Stimulated activated CD4-positive, alpha-beta T cell treated with anti-CD3 and anti-CD28 coated beads, TNF-alpha, amount 100 ng/mL, for 4 hours (primary cell): Measurements from ENCODE around the gene TSC22D1.
A peak's percentile ranks its signal among the peaks of the same experiment; 100 is the strongest.
"Not testable (repeated sequence)": the region's sequence is repeated elsewhere in the genome, so short reads cannot be mapped to it uniquely, and the experiment has no call there.

ENCODE experiments used
- DNase-seq, 3 experiments: peaks; one replicate each; pipeline ENCODE4 v3.0.0-alpha.2; 2020; ENCODE audit warnings: low read depth in 3 of 3

Gene TSC22D1

GRCh38 chr13:44575741-44576350 is at the start of gene TSC22D1:
Gene TSC22D1, minus strand, starts transcription at chr13:44576330. Its CDS starts 256 bp downstream, at chr13:44576074.
- DNase-seq = peak; percentile 40 to 59 (median 57)

GRCh38 chr13:44622708-44623107 is 46.6 kb upstream of the TSC22D1 start:
- DNase-seq = no peak

GRCh38 chr13:44622261-44622660 is 46.1 kb upstream of the TSC22D1 start:
- DNase-seq = no peak

DNA sequence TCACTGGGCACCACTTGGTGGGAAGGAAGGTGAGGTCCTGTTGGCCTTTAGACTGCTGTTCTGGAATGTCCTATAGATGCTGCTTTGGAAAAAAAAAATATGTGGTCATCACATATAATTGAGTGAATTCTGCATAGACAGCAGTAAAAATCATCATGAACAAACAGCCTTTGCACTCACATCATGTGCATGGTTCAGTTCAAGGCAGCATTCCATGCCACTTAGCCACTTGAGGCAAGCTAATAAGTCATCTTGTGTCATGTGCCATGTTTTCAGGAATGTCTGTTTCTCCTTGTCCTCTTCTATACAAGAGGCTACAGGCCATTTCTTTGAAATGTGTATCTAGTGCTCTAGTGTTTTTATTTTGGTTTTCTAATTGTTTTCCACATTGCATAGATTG is 43.9 kb upstream of the TSC22D1 start:
- DNase-seq = no peak

GRCh38 chr13:44619651-44620050 is 43.5 kb upstream of the TSC22D1 start:
- no peak for DNase-seq

DNA sequence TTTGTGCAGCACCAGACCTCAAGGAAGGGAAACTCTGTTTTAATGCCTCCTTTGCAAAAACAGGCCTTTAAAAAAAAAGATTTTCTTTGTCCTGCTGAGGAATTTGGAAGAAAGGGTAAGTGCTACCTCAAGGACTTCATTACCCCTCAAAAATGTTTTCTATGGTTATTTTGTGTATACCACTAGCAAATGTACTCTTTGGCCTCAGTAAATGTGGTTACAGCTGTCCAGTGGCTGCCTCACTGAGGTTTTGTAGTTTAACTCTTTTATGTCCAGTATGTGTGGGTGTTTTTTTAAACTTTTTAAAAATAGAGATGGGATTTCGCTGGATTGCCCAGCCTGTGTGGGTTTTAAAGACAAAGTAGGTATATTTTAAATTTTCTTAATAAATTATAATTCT is 42.2 kb upstream of the TSC22D1 start:
- DNase-seq = no peak

GRCh38 chr13:44617648-44618047 is 41.5 kb upstream of the TSC22D1 start:
- no peak for DNase-seq

DNA sequence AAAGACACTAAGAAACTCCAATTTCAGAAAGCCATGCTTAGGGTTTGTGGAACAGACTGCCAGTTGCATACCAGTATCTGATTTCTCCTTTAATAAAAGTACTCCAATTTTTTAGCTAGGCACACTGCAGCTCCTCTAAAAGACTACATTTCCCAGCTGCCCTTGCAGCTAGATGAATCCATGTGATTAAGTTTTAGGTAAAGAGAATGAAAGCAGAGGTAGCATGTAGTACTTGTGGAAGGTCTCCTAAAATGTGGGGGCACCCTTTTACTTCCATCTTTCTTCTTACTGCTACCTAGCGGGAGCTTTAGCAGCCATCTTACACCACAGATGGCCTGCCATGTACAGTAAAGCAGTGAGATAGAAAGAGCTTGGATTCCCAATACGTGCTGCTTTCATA is 33.0 kb upstream of the TSC22D1 start:
- DNase-seq = no peak

GRCh38 chr13:44605721-44606120 is 29.6 kb upstream of the TSC22D1 start:
- DNase-seq = no peak

- no peak for DNase-seq
Observed at GRCh38 chr13:44605275-44605674, 29.1 kb upstream of the TSC22D1 start.

DNA sequence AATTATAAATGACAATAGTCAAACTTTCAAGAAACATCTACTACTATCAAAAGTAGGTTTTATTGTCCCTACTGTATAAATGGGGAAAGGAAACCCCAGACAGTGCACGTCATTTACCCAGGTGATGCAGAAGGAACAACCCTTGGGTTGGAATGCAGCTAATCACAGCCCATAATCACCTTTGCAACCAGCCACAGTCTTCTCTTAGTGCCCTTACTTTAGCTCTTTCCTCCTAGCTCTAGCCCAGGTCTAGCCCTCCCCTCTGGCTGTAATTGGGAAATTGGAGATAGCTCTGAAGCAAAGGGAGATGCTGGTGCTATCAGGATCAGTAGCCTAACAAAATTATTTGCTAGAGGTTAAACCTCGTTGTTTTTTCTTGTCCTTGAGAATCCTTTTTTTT is 25.5 kb upstream of the TSC22D1 start:
- DNase-seq = no peak

GRCh38 chr13:44593861-44594592 is 17.9 kb upstream of the TSC22D1 start:
- not testable (repeated sequence) for DNase-seq

DNA sequence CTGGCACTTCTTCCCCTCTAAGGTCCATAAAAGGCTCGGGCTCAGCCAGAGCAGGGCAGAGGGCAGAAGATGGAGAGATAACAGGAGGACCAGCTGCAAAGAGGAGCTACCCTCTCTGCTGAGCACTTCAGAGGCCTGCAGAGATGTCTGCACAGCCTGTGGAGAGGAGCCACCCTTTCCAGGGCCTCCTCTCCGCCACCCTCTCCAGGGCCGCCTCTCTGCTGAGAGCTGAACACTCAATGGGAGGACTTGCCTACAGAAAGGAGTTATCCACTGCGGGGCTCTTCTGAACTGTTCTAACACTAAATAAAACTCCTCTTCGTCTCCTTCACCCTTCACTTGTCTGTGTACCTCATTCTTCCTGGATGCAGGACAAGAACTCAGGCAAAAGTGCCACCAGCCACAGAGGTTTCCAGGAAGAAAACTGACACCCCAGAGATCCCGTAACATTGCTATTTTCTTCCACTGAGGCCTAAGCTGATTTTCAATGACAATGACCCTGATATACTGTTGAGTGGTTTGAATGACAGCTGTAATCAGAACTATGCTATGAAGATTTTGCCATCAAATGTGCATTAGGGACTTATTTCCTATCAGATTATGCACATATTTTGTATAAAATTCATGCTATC is 16.2 kb upstream of the TSC22D1 start:
- no peak for DNase-seq

GRCh38 chr13:44591316-44591715 is 15.2 kb upstream of the TSC22D1 start:
- DNase-seq = no peak

- DNase-seq = no peak
Observed at GRCh38 chr13:44583137-44583536, 7.0 kb upstream of the TSC22D1 start.

GRCh38 chr13:44578067-44578400 is 1.9 kb upstream of the TSC22D1 start:
- DNase-seq = no peak

GRCh38 chr13:44577236-44578066 is 1.3 kb upstream of the TSC22D1 start:
- DNase-seq = peak; percentile 93 to 94 (median 94)

GRCh38 chr13:44576351-44577235 is 463 bp upstream of the TSC22D1 start:
- DNase-seq = peak; percentile 9 to 38 (median 18)

DNA sequence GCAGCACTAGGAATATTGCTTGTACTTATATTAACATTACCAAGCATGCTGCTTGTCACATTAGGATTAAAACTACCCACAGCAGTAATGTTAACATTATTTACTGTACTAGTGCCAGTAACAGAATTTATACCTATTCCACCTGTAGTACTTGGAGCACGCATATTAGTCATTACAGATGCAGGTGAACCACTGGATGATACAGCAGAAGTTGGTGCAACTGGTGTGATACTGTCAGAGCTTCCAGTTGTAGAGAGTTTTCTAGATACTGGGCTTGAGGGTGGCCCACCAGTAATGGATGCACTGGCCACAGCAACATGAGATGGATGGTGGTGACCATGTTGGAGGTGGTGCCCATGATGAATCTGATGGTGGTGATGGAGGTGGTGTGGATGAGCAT is 1.1 kb downstream of the TSC22D1 start:
- DNase-seq = peak in 1 of 3 experiments; percentile 1

DNA sequence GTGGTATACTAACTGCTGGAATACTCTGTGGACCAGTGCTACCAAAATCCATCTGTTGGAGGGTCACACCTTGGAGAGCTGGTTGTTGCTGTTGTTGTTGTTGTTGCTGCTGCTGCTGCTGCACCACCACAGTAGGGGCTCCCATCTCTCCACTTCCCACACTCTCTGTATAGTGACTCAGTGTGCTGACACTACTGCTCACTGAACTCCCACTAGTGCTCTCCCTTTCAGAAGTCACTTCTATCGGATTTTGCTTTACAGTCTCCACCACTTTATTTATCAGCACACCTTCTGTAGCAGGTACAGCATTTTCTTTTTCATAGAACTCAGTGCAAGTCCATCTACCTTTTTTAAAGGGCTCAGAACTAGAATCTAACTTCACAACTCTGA is 1.7 kb downstream of the TSC22D1 start:
- no peak for DNase-seq

GRCh38 chr13:44573790-44574465 is 2.2 kb downstream of the TSC22D1 start:
- DNase-seq = no peak
